Gastroesophageal sphincter (tissue), 3 donors: ENCODE results near the gene MYCBP.

ENCODE experiments used
- POLR2A ChIP-seq, 2 donors: fragments of 450-650 bp; IDR thresholded peaks; one replicate each; pipeline ENCODE4 v1.6.1; 2017; ENCODE audit warnings: antibody characterized with exemption in 2 of 2, mild to moderate bottlenecking in 2 of 2, moderate library complexity in 1 of 2
- TF ChIP-seq, protein P1 (sequence below), 4 experiments: fragments of 200-600 bp in 2 of 4; fragments of 450-650 bp in 2 of 4; sonication (generic) in 1 of 4; IDR thresholded peaks; one replicate each; pipeline ENCODE4 v1.5.1; 2017 to 2019; ENCODE audit warnings: antibody characterized with exemption in 4 of 4, mild to moderate bottlenecking in 2 of 4, moderate library complexity in 2 of 4

GRCh38 chr1:38819516-38819915 is 53.6 kb downstream of the MYCBP start:
- TF ChIP-seq, protein P1, sequence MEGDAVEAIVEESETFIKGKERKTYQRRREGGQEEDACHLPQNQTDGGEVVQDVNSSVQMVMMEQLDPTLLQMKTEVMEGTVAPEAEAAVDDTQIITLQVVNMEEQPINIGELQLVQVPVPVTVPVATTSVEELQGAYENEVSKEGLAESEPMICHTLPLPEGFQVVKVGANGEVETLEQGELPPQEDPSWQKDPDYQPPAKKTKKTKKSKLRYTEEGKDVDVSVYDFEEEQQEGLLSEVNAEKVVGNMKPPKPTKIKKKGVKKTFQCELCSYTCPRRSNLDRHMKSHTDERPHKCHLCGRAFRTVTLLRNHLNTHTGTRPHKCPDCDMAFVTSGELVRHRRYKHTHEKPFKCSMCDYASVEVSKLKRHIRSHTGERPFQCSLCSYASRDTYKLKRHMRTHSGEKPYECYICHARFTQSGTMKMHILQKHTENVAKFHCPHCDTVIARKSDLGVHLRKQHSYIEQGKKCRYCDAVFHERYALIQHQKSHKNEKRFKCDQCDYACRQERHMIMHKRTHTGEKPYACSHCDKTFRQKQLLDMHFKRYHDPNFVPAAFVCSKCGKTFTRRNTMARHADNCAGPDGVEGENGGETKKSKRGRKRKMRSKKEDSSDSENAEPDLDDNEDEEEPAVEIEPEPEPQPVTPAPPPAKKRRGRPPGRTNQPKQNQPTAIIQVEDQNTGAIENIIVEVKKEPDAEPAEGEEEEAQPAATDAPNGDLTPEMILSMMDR (IDR thresholded peaks at IDR 0.05), result no peak
- no peak for TF ChIP-seq POLR2A (IDR thresholded peaks at IDR 0.05)
